Measurements from ENCODE around the gene CYTH4.

Gene CYTH4

DNA sequence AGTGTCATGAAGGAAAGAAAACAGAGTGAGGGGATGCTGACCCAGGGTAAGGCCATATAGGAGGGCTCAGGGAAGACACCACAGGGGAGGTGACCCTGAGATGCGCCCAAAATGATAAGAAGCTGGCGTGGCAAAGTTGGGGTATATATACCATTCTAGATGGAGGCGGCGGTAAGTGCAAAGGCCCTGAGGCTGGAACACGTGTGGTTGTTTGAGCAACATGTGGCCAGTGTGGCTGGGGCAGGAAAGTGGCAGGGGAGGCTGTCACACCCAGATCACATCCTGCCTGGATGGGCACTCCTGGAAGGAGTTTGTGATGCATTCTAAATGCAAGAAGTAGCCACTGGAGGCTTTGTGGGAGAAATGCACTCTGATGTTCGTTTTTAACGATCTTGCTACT is 70.2 kb downstream of the CYTH4 start:
- no peak overlapping the region for H3K27ac ChIP-seq
- TF ChIP-seq, protein P1, sequence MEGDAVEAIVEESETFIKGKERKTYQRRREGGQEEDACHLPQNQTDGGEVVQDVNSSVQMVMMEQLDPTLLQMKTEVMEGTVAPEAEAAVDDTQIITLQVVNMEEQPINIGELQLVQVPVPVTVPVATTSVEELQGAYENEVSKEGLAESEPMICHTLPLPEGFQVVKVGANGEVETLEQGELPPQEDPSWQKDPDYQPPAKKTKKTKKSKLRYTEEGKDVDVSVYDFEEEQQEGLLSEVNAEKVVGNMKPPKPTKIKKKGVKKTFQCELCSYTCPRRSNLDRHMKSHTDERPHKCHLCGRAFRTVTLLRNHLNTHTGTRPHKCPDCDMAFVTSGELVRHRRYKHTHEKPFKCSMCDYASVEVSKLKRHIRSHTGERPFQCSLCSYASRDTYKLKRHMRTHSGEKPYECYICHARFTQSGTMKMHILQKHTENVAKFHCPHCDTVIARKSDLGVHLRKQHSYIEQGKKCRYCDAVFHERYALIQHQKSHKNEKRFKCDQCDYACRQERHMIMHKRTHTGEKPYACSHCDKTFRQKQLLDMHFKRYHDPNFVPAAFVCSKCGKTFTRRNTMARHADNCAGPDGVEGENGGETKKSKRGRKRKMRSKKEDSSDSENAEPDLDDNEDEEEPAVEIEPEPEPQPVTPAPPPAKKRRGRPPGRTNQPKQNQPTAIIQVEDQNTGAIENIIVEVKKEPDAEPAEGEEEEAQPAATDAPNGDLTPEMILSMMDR (conservative IDR thresholded peaks at IDR 0.05) = no peak

DNA sequence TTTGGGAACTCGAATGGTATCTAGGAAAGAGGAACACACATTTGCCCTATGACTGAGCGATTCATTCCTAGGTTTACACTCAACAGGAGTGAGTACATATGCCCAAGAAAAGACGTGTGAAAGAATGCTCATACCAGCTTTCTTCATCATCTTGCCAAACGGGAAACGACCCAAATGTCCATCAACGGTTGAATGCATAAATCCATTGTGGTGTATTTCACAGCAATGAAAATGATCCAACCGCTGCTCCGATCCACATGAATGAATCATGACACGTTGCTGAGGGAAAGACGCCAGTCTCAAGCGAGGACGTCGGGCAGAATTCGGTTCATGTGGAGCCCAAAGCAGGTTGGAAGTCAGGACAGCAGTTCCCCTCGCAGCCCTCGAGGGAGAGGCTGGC is 71.5 kb downstream of the CYTH4 start:
- no peak overlapping the region for H3K27ac ChIP-seq
- TF ChIP-seq, protein P1 (conservative IDR thresholded peaks at IDR 0.05) = no peak

- H3K27ac ChIP-seq = no peak overlapping the region
Observed at GRCh38 chr22:37354261-37354660, 72.0 kb downstream of the CYTH4 start.

GRCh38 chr22:37354670-37355069 is 72.4 kb downstream of the CYTH4 start:
- TF ChIP-seq, protein P1 (conservative IDR thresholded peaks at IDR 0.05) = no peak
- no peak overlapping the region for H3K27ac ChIP-seq

More at GRCh38 chr22:37354261-37354660, 72.0 kb downstream of the CYTH4 start:
- TF ChIP-seq, protein P1 (conservative IDR thresholded peaks at IDR 0.05) = no peak

DNA sequence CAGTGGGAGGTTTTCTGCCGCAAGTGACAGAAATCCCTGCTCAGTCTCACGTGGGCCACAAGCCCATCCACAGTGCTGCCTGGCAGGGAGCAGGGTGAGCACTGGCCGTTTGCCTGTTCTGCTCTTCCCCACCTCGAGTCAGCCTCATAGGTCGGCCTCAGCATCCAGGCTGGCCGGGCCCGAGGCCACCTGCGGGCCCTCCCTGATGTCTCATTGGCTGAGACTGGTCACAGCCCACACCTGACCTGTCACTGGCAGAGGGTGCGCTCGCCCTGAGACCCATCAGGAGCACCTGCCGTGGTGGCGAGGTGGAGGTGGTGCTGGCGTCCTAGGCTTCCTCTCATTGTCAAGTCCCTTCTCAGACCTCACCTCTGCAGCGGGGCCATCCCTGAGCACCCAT is 72.9 kb downstream of the CYTH4 start:
- H3K27ac ChIP-seq = no peak overlapping the region
- TF ChIP-seq, protein P1 (conservative IDR thresholded peaks at IDR 0.05) = no peak

DNA sequence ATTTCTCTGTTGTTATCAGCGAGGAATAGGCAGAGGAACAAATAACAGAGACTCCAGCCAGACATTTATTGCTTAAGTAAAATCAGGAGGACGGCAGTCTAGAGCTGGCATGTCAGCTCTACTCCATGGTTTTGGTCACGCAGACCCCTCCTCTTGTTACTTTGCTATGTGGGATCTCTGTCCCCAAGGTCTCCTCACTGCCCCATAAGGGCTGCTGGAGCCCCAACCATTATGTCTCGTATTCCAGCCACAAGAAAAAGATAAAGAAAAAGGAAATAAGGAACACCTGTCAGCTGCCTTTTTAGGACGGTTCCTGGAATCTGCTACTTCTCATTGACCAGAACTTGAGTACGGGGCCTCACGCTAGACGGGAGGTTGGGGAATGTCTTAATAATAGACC is 74.6 kb downstream of the CYTH4 start:
- TF ChIP-seq, protein P1 (conservative IDR thresholded peaks at IDR 0.05) = no peak

GRCh38 chr22:37357446-37358075 is 75.3 kb downstream of the CYTH4 start:
- TF ChIP-seq, protein P1 (conservative IDR thresholded peaks at IDR 0.05) = no peak
- H3K27ac ChIP-seq = no peak overlapping the region

More for the DNA sequence above, 74.6 kb downstream of the CYTH4 start:
- H3K27ac ChIP-seq = no peak overlapping the region
